GM10847 (cell line): ENCODE results near the gene AKAP7.

Source experiments
- POLR2A ChIP-seq: IDR thresholded peaks from 2 replicates; pipeline ENCODE4 v1.6.1; 2011; ENCODE audit not compliant: insufficient read length; ENCODE audit errors: extremely low read depth

Gene AKAP7

GRCh38 chr6:131135244-131136020, at the start of gene AKAP7:
Gene AKAP7, plus strand, starts transcription at chr6:131135467. Its CDS starts 297 bp downstream, at chr6:131135764.
- TF ChIP-seq POLR2A, result no peak

DNA sequence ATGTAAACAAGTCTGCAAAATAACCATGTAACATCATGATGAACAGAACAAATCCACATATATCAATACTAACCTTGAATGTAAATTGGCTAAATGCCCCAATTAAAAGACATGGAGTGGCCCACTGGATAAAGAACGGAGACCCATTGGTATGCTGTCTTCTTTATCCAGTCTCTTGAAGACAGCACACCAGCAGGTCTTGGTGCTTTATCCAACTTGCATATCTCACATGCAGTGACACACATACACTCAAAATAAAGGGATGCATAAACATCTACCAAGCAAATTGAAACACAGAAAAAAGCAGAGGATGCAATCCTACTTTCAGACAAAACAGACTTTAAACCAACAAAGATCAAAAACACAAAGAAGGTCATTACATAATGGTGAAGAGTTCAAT, 41.9 kb upstream of the AKAP7 start:
- no peak for TF ChIP-seq POLR2A

DNA sequence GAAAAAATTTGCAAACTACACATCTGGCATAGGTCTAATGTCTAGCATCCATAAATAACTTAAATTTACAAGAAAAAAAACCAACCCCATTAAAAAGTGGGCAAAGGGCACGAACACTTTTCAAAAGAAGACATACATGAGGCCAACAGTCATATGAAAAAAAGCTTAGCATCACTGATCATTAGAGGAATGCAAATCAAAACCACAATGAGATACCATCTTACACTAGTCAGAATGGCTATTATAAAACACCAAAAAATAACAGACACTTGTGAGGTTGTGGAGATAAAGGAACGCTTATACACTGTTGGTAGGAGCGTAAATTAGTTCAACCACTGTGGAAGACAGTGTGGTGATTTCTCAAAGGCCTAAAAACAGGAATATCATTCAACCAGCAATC, 38.5 kb upstream of the AKAP7 start:
- no peak for TF ChIP-seq POLR2A

GRCh38 chr6:131101911-131102680, 33.2 kb upstream of the AKAP7 start:
- no peak for TF ChIP-seq POLR2A

DNA sequence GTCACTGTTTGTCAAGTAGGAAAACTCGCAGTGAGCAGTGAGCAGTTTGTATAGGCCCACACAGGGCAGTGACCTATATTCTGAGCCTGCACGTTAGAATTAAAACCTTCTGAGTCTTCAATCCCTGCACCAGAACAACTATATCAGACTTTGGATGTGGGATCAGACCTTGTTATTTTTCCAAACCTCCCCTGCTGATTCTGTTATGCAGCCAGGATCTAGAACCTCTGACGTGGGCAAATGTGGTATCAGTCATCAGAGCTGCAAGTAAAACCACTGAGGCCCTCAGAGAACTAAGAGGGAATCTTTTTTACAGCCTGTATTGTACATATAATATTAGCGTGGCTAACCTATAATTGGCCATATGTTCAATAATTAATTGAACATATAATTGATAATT, 32.0 kb upstream of the AKAP7 start:
- TF ChIP-seq POLR2A, result no peak

GRCh38 chr6:131103901-131104300, 31.4 kb upstream of the AKAP7 start:
- no peak for TF ChIP-seq POLR2A

DNA sequence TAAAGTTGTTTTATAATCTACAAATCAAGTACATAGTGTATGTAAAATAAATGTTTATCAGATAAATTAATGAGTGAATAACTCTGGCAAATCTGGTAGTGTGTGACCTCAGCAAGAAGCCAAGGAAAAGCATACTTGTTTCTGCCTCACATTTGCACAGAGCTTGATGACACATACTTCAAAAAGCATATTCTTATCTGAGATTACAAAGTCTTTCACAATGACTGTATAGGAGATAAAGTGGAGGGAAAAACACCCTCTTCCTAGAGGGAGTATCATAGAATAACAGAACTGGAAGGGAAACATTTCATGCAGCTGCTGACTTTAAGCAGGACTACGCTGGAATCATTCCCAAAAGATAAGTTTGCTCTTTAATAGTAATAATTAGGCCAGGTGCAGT, 28.1 kb upstream of the AKAP7 start:
- no peak for TF ChIP-seq POLR2A

DNA sequence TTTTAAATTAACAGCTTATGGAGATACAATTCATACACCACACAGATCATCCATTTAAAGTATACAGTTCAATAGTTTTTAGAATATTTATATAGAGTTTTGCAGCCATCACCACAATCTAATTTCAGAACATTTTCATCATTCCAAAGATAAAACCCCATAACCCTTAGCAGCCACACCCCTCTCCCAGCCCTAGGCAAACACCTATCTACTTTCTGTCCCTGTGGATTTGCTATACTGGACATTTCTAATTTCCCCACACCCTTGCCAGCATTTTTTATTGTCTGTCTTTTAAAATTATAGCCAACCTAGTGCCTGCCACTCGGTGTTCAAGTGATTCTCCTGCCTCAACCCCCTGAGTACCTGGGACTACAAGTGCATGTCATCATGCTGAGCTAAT, 23.0 kb upstream of the AKAP7 start:
- no peak for TF ChIP-seq POLR2A

GRCh38 chr6:131115651-131116050, 19.6 kb upstream of the AKAP7 start:
- TF ChIP-seq POLR2A, result no peak

DNA sequence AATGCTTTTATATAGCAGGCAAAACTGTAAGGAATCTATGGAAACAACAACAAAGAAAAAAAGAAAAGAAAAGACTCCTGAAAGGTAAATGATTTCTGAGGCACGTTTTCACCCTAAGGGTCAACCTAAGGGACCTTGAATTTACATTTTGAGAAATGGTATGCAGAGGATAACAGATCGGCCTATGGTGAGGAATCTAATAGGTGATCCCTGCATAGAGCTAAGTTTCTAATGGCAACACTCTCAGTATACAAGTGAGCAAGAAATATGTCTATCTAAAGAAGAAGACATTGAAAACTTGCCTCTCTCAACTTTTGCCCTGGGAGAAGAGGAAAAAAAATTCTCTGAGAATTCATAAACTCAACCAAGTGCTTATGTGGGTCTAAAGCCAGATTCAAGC, 18.9 kb upstream of the AKAP7 start:
- no peak for TF ChIP-seq POLR2A

DNA sequence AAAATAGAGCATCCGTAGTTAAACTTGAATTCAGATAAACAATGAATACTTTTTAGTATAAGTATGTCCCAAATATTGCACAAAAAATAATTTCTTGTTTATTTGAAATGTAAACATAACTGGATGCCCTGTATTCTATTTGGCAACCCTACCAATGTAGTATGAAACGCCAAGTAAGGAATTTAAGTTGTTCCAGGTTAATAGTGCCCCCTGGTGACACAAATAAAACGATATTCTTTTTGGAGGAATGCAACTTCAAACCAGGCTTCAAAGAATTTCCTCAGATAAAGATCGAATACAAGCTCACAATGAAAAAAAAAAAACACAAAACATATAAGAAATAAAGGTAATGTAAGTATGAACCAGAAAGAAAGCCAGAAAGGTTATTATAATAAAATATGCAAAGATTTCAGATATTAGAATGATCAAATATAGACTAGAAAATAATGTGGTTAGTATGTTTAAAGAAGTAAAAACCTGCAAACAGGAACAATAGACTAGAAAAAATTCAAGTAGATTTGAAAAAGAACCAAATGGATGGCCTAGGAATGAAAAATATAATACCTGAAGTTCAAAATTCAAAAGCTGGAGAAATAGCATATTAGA, 18.4 kb upstream of the AKAP7 start:
- no peak for TF ChIP-seq POLR2A

DNA sequence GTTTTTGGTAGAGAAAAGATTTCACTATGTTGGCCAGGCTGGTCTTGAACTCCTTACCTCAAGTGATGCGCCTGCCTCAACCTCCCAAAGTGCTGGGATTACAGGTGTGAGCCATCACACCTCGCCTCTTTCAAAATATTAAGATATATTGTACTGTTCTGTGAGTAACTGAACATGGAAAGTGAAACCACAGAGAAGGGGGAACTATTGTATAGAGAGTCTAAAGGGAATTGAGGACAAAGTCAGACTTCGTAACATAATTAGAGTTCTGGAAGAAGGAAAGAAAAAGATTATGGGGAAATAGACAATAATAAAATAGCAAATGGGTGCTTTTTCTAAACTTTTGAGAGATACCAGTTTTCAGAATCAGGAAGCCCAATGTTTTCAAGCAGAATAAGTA, 17.4 kb upstream of the AKAP7 start:
- TF ChIP-seq POLR2A, result no peak

DNA sequence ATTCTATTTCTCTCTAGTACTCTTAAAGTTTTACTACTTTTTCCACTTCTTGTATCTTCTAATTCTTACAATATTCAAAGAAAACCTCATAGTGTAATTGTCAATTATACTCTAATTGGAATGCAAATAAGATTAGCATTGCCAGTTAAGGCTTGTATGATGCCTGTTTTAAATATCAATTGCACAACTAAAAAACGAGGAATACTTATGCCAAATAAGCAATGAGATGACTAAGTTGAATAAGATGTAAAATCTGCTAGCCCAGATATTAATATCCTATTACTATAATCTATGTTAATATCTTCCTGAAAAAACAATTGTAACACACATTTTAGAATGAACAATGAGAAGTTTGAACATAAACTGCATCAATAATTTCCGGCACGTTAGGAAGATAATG, 13.3 kb upstream of the AKAP7 start:
- no peak for TF ChIP-seq POLR2A

- TF ChIP-seq POLR2A, result no peak
Observed at GRCh38 chr6:131122516-131122915, 12.8 kb upstream of the AKAP7 start.

DNA sequence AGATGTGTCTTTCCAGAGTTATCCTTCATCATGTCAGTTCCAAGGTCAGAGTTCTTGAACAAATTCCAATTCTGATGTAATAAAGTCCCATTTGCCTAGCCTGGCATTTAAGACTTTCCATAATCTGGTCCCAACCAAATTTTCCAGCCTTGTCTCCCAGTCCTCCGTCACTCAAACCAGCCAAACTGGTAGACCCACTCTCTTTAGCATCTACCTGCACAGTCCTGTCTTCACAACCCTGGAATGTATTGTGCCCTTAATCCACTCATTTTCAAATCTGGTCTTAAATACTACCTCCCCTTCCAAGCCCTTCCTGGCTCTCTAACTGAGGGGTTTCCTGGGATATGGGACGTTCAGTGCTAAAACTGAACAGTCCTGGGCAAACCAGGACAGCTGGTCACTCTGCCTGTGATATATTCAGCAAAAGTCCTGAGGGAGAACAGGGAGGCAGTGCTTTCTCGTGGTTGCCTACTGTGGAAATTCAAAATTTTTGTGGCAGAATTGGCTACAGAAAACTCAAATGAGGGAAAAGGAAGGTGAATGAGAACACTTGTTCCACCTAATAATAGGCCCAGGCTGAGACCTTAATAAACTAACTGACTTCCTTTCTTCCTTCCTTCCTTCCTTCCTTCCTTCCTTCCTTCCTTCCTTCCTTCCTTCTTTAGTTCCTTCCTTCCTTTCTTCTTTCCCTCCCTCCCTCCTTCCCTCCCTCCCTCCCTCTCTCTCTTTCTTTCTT, 10.8 kb upstream of the AKAP7 start:
- no peak for TF ChIP-seq POLR2A
